ENCODE data around the gene FHOD3.

- no peak for TF ChIP-seq POLR2A (IDR thresholded peaks at IDR 0.05; ENCODE audit: low read depth, low read length)
- no peak for TF ChIP-seq POLR2AphosphoS5 (IDR thresholded peaks at IDR 0.05; ENCODE audit: low read depth, low read length)
These were observed 103.9 kb downstream of the FHOD3 start for GRCh38 chr18:36401462-36401861.

Measured in GM12892 (cell line).